GM19099 (cell line): ENCODE measurements around the gene CTBP1.

Source experiments
- POLR2A ChIP-seq: IDR thresholded peaks from 3 replicates; pipeline ENCODE4 v1.6.1; 2011; ENCODE audit warnings: low read depth; ENCODE audit not compliant: insufficient read length; ENCODE audit errors: extremely low read depth

The CTBP1 gene

GRCh38 chr4:1246901-1247863, 1.7 kb downstream of the CTBP1 start:
- no peak for TF ChIP-seq POLR2A

- TF ChIP-seq POLR2A = no peak
Measured at GRCh38 chr4:1246111-1246881, 2.6 kb downstream of the CTBP1 start.

- TF ChIP-seq POLR2A = no peak
Measured at GRCh38 chr4:1245481-1246051, 3.4 kb downstream of the CTBP1 start.

- no peak for TF ChIP-seq POLR2A
Measured at GRCh38 chr4:1244978-1245471, 3.9 kb downstream of the CTBP1 start.

- TF ChIP-seq POLR2A = no peak
Measured at GRCh38 chr4:1244081-1244977, 4.6 kb downstream of the CTBP1 start.

- no peak for TF ChIP-seq POLR2A
Measured at GRCh38 chr4:1243451-1244080, 5.4 kb downstream of the CTBP1 start.

GRCh38 chr4:1242506-1243450, 6.2 kb downstream of the CTBP1 start:
- TF ChIP-seq POLR2A = no peak

- no peak for TF ChIP-seq POLR2A
Measured at GRCh38 chr4:1241936-1242505, 6.9 kb downstream of the CTBP1 start.

GRCh38 chr4:1241466-1241935, 7.4 kb downstream of the CTBP1 start:
- no peak for TF ChIP-seq POLR2A

GRCh38 chr4:1240721-1241465, 8.0 kb downstream of the CTBP1 start:
- no peak for TF ChIP-seq POLR2A

GRCh38 chr4:1239950-1240307, 9.0 kb downstream of the CTBP1 start:
- no peak for TF ChIP-seq POLR2A
